Measurements from ENCODE around the gene LRP1. TPM values are rescaled to one million over a fixed set of nuclear protein-coding genes. Genes with fewer than 3 reads are reported as not detected.
A peak's percentile ranks its signal among the peaks of the same experiment; 100 is the strongest.

LRP1 gene
- 527 TPM for polyA plus RNA-seq (2013, experiment 1 of 2; ENCODE audit: insufficient read length)
- polyA plus RNA-seq (2013, experiment 2 of 2; ENCODE audit: insufficient read length) = 539 TPM

- peak; percentile 86 for DNase-seq
These were observed at the start of gene LRP1 for GRCh38 chr12:57127726-57128518. LRP1 (plus strand) TSS chr12:57128483; CDS start chr12:57128965, 482 bp downstream.

- DNase-seq = peak; percentile 100
These were observed 49.5 kb upstream of the LRP1 start, which contains the start of gene NEMP1 for GRCh38 chr12:57078519-57079404. NEMP1 (minus strand) TSS chr12:57078791; CDS start chr12:57078745, 46 bp downstream.

DNA sequence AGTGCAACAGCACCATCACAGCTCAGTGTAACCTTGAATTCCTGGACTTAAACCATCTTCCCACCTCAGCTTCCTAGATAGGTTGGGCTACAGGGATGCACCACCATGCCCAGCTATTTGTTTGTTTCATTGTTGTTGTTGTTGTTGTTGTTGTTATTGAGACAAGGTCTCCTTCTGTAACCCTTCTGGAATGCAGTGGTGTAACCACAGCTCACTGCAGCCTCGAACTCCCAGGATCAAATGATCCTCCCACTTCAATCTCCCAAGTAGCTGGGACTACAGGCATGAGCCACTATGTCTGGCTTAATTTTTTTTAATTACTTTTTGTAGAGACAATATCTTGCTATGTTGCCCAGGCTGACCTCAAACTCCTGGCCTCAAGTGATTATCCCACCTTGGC is 48.5 kb upstream of the LRP1 start:
- no peak for DNase-seq

GRCh38 chr12:57080855-57081254 is 47.4 kb upstream of the LRP1 start:
- DNase-seq = no peak

- peak; percentile 66 for DNase-seq
These were observed 42.2 kb upstream of the LRP1 start for GRCh38 chr12:57085999-57086492.

DNA sequence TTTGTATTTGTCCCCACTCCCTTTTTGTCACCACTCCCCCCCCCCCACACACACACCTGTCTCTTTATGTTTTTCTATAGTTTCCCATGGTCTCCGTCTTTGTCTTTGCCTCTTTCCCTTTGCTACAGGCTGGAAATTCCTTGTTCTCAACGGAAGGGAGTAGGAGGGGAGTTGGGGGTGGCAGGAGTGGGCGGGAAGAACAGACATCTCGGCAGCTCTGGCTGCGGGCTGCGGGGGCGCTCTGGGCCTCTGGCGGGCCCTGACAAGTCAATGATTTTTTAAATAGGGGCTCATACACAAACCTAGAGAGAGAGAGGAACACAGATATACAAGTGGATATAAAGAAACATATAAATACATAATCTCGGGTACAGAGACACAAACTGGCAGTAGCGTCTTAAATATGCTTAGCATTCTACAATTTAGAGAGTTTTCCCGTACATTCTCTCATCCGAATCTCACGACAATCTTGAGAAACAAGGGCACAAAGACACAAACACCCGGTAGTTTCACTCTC is 41.7 kb upstream of the LRP1 start:
- DNase-seq = peak; percentile 83

GRCh38 chr12:57087010-57087690 is 41.1 kb upstream of the LRP1 start:
- DNase-seq = peak; percentile 93

- peak; percentile 99 for DNase-seq
These were observed 40.5 kb upstream of the LRP1 start for GRCh38 chr12:57087691-57088353.

DNA sequence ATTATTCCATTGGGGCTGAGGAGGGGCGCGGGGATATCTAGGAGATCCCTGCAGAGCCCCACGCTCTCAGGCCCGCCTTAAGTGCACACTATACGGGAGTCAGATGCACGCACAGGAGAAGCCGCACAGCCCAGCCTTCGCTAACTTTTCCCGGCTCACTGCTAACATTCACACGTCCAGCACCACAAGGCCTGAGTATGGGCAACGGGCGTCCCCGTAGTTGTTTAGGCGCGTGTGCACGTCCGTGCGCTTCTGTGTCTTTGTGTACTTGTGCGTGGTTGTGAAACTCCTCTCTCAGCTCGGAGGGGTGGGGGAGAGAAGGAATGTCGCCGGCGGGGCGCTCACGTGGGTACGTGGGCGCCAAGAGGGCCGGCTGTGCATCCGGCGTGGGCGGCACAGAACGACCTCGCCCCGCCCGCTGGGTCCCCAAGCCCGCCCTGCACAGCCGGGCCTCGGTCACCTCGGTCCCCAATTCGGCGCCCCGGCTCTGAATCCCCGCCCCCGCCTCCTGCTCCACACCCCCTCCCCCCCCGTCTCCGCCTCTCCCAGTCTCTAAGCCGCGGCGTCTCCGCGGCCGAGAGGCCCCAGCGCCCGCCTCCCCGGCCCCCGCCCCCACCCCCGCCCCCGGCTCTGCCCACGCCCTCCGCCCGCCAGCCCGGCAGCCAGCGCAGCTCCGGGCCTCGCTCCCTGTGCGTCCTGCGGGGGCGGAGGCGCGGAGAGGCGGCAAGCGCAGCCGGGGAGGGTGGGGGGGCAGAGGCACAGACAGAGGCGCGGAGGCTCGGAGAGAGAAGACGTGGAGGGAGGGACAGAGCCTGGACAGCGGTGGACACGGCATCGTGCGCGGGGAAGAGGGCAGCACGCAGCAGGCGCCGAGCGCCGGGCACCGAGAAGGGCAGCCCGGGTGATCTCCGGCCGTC is 39.7 kb upstream of the LRP1 start, which contains the start of gene NAB2:
Gene NAB2 (plus strand): TSS at position 761 of the 917 bp plus-strand sequence. CDS start 158 bp downstream, outside the sequence.
- DNase-seq = peak; percentile 98

DNA sequence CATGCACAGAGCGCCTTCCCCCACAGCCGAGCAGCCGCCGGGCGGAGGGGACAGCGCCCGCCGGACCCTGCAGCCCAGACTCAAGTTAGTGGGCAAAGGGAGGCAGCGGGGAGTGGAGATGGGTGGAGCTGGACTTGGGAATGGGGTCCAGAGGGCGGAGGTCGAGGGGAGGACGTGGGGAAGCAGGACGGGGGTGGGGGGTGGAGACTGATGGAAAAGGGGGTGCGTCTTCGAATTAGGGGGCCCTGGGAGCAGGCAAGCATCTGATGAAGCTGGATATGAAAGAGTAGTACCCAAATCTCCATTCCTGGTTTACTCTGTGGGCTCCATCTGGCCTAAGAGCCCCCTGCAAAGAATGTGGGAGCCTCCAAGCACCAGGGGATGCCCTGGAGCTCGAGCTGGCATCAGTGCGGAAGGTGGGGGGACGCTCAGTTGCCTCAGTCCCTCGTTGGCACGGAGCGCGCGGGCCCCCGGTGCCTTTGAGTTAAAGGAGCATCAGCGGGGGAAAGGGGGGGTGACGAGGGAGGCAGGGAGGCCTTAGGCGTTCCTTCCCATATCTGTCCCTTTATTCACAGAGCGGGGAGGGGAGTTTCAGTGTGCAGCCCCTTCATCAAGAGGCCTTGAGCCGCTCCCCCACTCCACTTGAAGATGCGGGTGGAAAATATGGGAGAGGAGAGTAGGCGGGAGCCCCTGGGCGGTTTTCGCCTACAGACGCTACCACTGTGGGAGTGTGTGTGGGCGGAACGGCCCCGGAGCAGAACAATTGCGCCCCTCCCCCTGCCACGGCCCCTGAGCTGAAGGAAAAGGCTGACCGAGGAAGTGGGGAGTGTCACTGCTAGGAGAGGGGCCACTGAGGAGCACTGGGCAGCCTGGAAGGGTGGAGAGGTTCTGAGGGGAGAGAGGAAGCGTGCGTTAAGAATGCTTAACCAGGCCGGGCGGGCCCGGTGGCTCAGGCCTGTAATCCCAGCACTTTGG is 38.7 kb upstream of the LRP1 start:
- peak; percentile 62 for DNase-seq

- DNase-seq = no peak
These were observed 37.8 kb upstream of the LRP1 start for GRCh38 chr12:57090490-57090889.

GRCh38 chr12:57090924-57091637 is 37.2 kb upstream of the LRP1 start:
- no peak for DNase-seq

DNA sequence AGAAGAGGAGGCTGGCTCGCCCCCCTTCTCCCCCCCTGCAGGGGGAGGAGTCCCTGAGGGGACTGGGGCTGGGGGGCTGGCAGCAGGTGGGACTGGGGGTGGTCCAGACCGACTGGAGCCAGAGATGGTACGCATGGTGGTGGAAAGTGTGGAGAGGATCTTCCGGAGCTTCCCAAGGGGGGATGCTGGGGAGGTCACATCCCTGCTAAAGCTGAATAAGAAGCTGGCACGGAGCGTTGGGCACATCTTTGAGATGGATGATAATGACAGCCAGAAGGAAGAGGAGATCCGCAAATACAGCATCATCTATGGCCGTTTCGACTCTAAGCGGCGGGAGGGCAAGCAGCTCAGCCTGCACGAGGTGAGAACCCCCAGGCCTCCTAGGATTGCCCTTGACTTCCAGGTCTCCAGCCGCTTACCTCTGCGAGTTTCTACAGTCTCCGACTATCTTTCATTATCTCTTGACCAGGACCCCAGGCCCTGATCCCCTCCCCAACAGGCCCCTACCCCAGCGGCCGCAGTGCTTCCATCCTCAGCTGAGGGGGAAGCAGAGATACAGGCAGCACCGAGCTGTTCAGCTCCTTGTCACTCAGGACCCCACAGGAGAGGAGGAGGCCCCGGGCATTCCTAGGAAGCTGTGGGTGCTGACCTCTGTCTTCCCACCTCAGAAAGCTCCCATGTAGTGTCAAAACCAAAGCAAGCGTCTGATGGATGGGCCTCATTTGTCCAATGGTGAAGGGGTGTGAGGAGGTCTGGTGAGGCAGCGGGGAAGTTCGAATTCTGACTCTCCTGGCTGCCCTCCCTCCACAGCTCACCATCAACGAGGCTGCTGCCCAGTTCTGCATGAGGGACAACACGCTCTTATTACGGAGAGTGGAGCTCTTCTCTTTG is 36.4 kb upstream of the LRP1 start:
- no peak for DNase-seq

DNA sequence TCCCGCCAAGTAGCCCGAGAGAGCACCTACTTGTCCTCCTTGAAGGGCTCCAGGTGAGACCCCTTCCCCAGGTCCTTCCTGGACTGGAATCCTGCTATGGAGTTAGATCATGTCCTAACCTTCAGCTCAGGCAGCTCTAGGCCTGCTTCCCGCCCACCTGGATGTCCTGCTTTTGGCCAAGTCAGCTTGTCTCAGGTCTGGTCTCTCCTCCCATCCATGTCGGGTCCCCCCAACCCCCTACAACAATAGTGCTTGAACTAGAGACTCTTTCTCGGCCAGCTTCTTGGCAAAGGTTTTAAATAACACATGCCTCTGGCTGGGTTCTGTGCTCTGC is 35.8 kb upstream of the LRP1 start:
- no peak for DNase-seq

DNA sequence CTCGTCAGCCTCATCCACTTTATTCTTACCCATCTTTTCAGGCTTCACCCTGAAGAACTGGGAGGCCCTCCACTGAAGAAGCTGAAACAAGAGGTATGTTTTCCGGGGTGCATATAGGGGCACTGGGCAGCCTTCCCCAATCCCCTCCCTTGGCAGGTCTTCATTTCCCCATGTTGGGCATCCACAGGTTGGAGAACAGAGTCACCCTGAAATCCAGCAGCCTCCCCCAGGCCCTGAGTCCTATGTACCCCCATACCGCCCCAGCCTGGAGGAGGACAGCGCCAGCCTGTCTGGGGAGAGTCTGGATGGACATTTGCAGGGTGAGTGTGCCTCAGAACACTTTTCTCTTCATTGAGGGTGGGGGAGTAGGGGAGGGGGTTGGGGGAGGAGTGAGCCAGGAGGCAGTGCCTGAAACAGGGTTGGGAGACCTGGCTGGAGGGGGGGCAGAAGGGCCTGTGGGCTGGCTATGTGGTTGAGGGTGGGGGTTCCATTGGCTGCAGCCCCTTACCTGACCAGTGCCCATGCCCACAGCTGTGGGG is 35.3 kb upstream of the LRP1 start:
- no peak for DNase-seq

DNA sequence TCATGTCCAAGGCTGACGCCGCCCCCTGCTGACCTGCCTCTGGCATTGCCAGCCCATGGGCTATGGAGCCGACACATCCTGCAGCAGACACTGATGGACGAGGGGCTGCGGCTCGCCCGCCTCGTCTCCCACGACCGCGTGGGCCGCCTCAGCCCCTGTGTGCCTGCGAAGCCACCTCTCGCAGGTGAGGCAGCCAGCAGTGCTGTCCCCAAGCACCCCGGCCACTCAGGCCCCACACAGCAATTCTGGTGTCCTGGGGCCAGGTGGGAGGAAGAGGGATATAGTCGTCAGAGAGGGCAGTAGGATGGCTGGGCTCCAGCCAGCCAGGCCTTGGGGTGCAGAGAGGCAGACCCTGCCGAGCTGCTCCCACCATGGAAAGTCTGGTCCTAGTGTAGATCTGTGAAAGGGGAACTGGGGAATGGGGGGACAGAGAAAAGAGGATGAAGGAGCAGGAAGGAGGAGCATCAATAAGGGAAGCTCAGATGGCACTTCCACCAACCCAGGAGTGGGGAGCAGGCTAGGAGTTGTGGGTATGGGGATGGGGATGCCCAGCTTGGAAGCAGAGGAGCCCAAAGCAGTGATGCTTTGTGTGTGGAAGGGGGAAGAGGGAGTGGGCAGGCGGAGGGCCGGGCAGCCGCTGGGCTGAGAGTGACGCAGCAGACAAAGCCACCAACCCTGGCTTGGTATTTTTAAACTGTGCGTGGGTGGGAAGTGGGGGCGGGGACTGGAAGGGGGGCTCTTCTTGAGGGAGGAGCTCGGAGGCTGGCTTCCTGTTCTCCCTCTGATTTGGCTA is 34.7 kb upstream of the LRP1 start:
- peak; percentile 88 for DNase-seq
